ENCODE measurements around the gene FOXK1. TPM values are rescaled to one million over a fixed set of nuclear protein-coding genes. Genes with fewer than 3 reads are reported as not detected.

The FOXK1 gene
- total and polyA plus RNA-seq, 2 of the 13 experiments (the other 11 are each of a cell fraction or from before 2014, with no cell fraction given): 4.6 to 8.8 TPM

- TF ChIP-seq ZNF687 (CRISPR knock-in tag; IDR thresholded peaks at IDR 0.05) (peak; percentile 69), SALL1 (CRISPR knock-in tag; IDR thresholded peaks at IDR 0.05) (peak; percentile 57; the same call in 1 of the 2 replicates), XRCC5 (optimal IDR thresholded peaks at IDR 0.05; ENCODE audit: low read length) (peak; percentile 73), ERF (CRISPR knock-in tag; IDR thresholded peaks at IDR 0.05) (0 out of 2 replicates have a peak, but pooled peaks have one; percentile 50), ZFX (CRISPR knock-in tag; IDR thresholded peaks at IDR 0.05; ENCODE audit: low read depth) (peak; percentile 33; the same call in 1 of the 2 replicates), DR1 (CRISPR knock-in tag; IDR thresholded peaks at IDR 0.05) (no peak), GATAD1 (CRISPR knock-in tag; IDR thresholded peaks at IDR 0.05) (0 out of 2 replicates have a peak, but pooled peaks have one; percentile 17), ZSCAN9 (CRISPR knock-in tag; IDR thresholded peaks at IDR 0.05; ENCODE audit: borderline replicate concordance) (no peak), GATAD2A (CRISPR knock-in tag; IDR thresholded peaks at IDR 0.05) (peak; percentile 26; the same call in 1 of the 2 replicates), PPARG (CRISPR knock-in tag; conservative IDR thresholded peaks at IDR 0.05) (no peak), CBFB (CRISPR knock-in tag; IDR thresholded peaks at IDR 0.05) (0 out of 2 replicates have a peak, but pooled peaks have one; percentile 26)
Observed at GRCh38 chr7:4753598-4754432, 71.7 kb downstream of the FOXK1 start (continued).

All from HepG2 (cell line).